ENCODE measurements around the gene PDLIM7. TPM values are rescaled to one million over a fixed set of nuclear protein-coding genes. Genes with fewer than 3 reads are reported as not detected.

Gene PDLIM7
- total RNA-seq, 4 donors from 2014 or later, result 316 to 1,085 (median 575) TPM

GRCh38 chr5:177467436-177467835 lies 30.0 kb downstream of the PDLIM7 start:
- H3K27me3 ChIP-seq, result no peaks in the 10 kb centered on the region
- WGBS, result 93% methylated on average over 29 of the region's 31 CpGs
- H3K4me3 ChIP-seq, result no peak overlapping the region
- peaks cover 42 to 47% (median 44%) of the 10 kb centered on the region in 4 donors for H3K4me1 ChIP-seq
- H3K9me3 ChIP-seq, result no peaks in the 10 kb centered on the region
- no peak for DNase-seq (ENCODE audit: extremely low spot score)
- intact Hi-C loops (cut with DNase I), result no loop called here
- peaks cover 11 to 57% (median 47%) of the 10 kb centered on the region in 4 donors for H3K36me3 ChIP-seq
- TF ChIP-seq EP300 (IDR thresholded peaks at IDR 0.05) (no peak), POLR2A (IDR thresholded peaks at IDR 0.05; ENCODE audit: low read depth) (no peak), CTCF (IDR thresholded peaks at IDR 0.05) (no peak), POLR2AphosphoS5 (IDR thresholded peaks at IDR 0.05) (no peak)
- H3K27ac ChIP-seq (replicated peaks in 1 of 4), result peak overlapping the region in 2 of 4 donors; percentile 47 to 89

- H3K9me3 ChIP-seq, result no peaks in the 10 kb centered on the region
- intact Hi-C loops (cut with DNase I), result no loop called here
- H3K4me1 ChIP-seq, result peaks cover 37 to 47% (median 41%) of the 10 kb centered on the region in 4 donors
- peaks cover 11 to 62% (median 47%) of the 10 kb centered on the region in 4 donors for H3K36me3 ChIP-seq
- TF ChIP-seq EP300 (IDR thresholded peaks at IDR 0.05) (no peak), CTCF (IDR thresholded peaks at IDR 0.05) (no peak), POLR2A (IDR thresholded peaks at IDR 0.05; ENCODE audit: low read depth) (no peak), POLR2AphosphoS5 (IDR thresholded peaks at IDR 0.05) (no peak)
- no peak for DNase-seq (ENCODE audit: extremely low spot score)
- H3K27ac ChIP-seq (replicated peaks in 1 of 4), result no peak overlapping the region
- no peak overlapping the region for H3K4me3 ChIP-seq
- no peaks in the 10 kb centered on the region for H3K27me3 ChIP-seq
- WGBS, result 93% methylated on average over 25 of the region's 25 CpGs
Observed at GRCh38 chr5:177466861-177467260, 30.5 kb downstream of the PDLIM7 start.

GRCh38 chr5:177465044-177465443 lies 32.4 kb downstream of the PDLIM7 start:
- 97% methylated on average over 11 of the region's 11 CpGs for WGBS
- Histone ChIP-seq H3K27me3 (no peaks in the 10 kb centered on the region), H3K36me3 (peaks cover 11 to 72% (median 53%) of the 10 kb centered on the region in 4 donors), H3K9me3 (no peaks in the 10 kb centered on the region), H3K4me3 (no peak overlapping the region), H3K27ac (replicated peaks in 1 of 4) (no peak overlapping the region), H3K4me1 (peaks cover 19 to 31% (median 30%) of the 10 kb centered on the region in 4 donors)
- intact Hi-C loops (cut with DNase I), result no loop called here
- TF ChIP-seq POLR2A (IDR thresholded peaks at IDR 0.05; ENCODE audit: low read depth) (no peak), POLR2AphosphoS5 (IDR thresholded peaks at IDR 0.05) (no peak), CTCF (IDR thresholded peaks at IDR 0.05) (no peak), EP300 (IDR thresholded peaks at IDR 0.05) (no peak)
- DNase-seq (ENCODE audit: extremely low spot score), result no peak

- TF ChIP-seq POLR2A (IDR thresholded peaks at IDR 0.05; ENCODE audit: low read depth) (no peak), POLR2AphosphoS5 (IDR thresholded peaks at IDR 0.05) (peak; percentile 40 to 44)
- no peak for DNase-seq (ENCODE audit: extremely low spot score)
- intact Hi-C loops (cut with DNase I), result no loop called here
- no peaks in the 10 kb centered on the region for H3K27me3 ChIP-seq
- no peak overlapping the region for H3K4me3 ChIP-seq
- no peaks in the 10 kb centered on the region for H3K9me3 ChIP-seq
- H3K4me1 ChIP-seq, result peaks cover 4 to 22% (median 18%) of the 10 kb centered on the region in 4 donors
- 72% methylated on average over 27 of the region's 27 CpGs for WGBS
- peak overlapping the region; percentile 26 to 72 (median 48) for H3K27ac ChIP-seq (replicated peaks in 1 of 4)
- H3K36me3 ChIP-seq, result peaks cover 8 to 80% (median 64%) of the 10 kb centered on the region in 4 donors
Observed at GRCh38 chr5:177462021-177462670, 35.3 kb downstream of the PDLIM7 start.

- no peak for DNase-seq (ENCODE audit: extremely low spot score)
- Histone ChIP-seq H3K4me3 (no peak overlapping the region), H3K27me3 (no peaks in the 10 kb centered on the region), H3K36me3 (peaks cover 0 to 59% (median 48%) of the 10 kb centered on the region in 4 donors), H3K9me3 (no peaks in the 10 kb centered on the region), H3K27ac (replicated peaks in 1 of 4) (no peak overlapping the region), H3K4me1 (peaks cover 26 to 43% (median 34%) of the 10 kb centered on the region in 4 donors)
- intact Hi-C loops (cut with DNase I), result loop anchor here (10.0 kb wide), 1 partner anchor 145 kb away; the partner anchor contains the start of gene MXD3
- WGBS, result 91% methylated on average over 25 of the region's 28 CpGs
- TF ChIP-seq POLR2A (IDR thresholded peaks at IDR 0.05; ENCODE audit: low read depth) (no peak), POLR2AphosphoS5 (IDR thresholded peaks at IDR 0.05) (no peak), EP300 (IDR thresholded peaks at IDR 0.05) (no peak), CTCF (IDR thresholded peaks at IDR 0.05) (no peak)
Observed at GRCh38 chr5:177459819-177460628, 37.4 kb downstream of the PDLIM7 start.
